GM18520 (cell line): Measurements from ENCODE around the gene RREB1.

Source experiments
- ATAC-seq: cut with Tn5 transposase; IDR thresholded peaks from one replicate; pipeline ENCODE4 v1.9.1; 2021; ENCODE audit not compliant: unreplicated experiment

The RREB1 gene

GRCh38 chr6:7121700-7122241, 14.0 kb downstream of the RREB1 start:
- no peak for ATAC-seq

GRCh38 chr6:7122684-7123083, 14.9 kb downstream of the RREB1 start:
- ATAC-seq = no peak

GRCh38 chr6:7124114-7124513, 16.4 kb downstream of the RREB1 start:
- ATAC-seq = no peak

- ATAC-seq = no peak
Observed at GRCh38 chr6:7124636-7125035, 16.9 kb downstream of the RREB1 start.

- ATAC-seq = no peak
Observed at GRCh38 chr6:7125290-7125689, 17.5 kb downstream of the RREB1 start.

- no peak for ATAC-seq
Observed at GRCh38 chr6:7126754-7127153, 19.0 kb downstream of the RREB1 start.

- no peak for ATAC-seq
Observed at GRCh38 chr6:7127680-7128079, 19.9 kb downstream of the RREB1 start.

GRCh38 chr6:7129360-7129759, 21.6 kb downstream of the RREB1 start:
- ATAC-seq = no peak

- no peak for ATAC-seq
Observed at GRCh38 chr6:7129784-7130569, 22.2 kb downstream of the RREB1 start.

GRCh38 chr6:7131390-7131789, 23.6 kb downstream of the RREB1 start:
- ATAC-seq = no peak

- no peak for ATAC-seq
Observed at GRCh38 chr6:7132398-7133035, 24.8 kb downstream of the RREB1 start.

GRCh38 chr6:7134999-7135745, 27.4 kb downstream of the RREB1 start:
- no peak for ATAC-seq

GRCh38 chr6:7135755-7136154, 28.0 kb downstream of the RREB1 start:
- ATAC-seq = peak; percentile 25

GRCh38 chr6:7136859-7137334, 29.1 kb downstream of the RREB1 start:
- peak; percentile 32 for ATAC-seq

GRCh38 chr6:7137335-7138045, 29.7 kb downstream of the RREB1 start:
- no peak for ATAC-seq

GRCh38 chr6:7138046-7138531, 30.3 kb downstream of the RREB1 start:
- ATAC-seq = no peak

- no peak for ATAC-seq
Observed at GRCh38 chr6:7138921-7139358, 31.2 kb downstream of the RREB1 start.

- ATAC-seq = no peak
Observed at GRCh38 chr6:7139835-7140470, 32.2 kb downstream of the RREB1 start.

- peak; percentile 40 for ATAC-seq
Observed at GRCh38 chr6:7140631-7141378, 33.0 kb downstream of the RREB1 start.
